A673 (cell line): ENCODE results near the gene CUL9.

Source experiments
- EZH2 ChIP-seq: fragments of 200-600 bp; sonication (generic); IDR thresholded peaks from 2 replicates; pipeline ENCODE4 v1.6.1; 2017; ENCODE audit warnings: borderline replicate concordance, low read depth, mild to moderate bottlenecking, mixed read lengths, antibody characterized with exemption, low read length; ENCODE audit not compliant: poor library complexity, severe bottlenecking
- TF ChIP-seq, protein P1 (sequence below): fragments of 300-800, 200-600 bp; sonication (generic); conservative IDR thresholded peaks from 2 replicates; pipeline ENCODE4 v1.5.1; 2017; ENCODE audit warnings: low read depth, mild to moderate bottlenecking, antibody characterized with exemption, low read length, moderate library complexity, mixed read lengths

DNA sequence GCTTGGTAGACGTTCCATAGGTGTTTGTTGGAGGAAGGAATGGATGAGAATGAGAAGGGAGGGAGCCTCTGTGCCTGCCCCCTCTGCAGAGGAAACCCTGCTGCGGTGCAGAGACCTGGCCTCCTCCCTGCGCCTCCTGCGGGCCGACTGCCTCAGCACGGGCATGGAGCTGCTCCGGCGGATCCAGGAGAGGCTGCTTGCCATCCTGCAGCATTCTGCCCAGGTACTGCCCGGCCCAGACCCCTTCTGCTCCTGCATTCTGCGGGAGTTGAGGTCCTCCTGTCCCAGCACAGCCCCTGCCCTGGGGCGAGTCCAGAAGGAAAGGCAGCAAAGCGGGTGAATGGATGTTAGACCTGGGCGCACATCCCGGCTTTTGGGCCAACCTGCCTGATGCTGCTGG, 41.2 kb downstream of the CUL9 start:
- TF ChIP-seq, protein P1, sequence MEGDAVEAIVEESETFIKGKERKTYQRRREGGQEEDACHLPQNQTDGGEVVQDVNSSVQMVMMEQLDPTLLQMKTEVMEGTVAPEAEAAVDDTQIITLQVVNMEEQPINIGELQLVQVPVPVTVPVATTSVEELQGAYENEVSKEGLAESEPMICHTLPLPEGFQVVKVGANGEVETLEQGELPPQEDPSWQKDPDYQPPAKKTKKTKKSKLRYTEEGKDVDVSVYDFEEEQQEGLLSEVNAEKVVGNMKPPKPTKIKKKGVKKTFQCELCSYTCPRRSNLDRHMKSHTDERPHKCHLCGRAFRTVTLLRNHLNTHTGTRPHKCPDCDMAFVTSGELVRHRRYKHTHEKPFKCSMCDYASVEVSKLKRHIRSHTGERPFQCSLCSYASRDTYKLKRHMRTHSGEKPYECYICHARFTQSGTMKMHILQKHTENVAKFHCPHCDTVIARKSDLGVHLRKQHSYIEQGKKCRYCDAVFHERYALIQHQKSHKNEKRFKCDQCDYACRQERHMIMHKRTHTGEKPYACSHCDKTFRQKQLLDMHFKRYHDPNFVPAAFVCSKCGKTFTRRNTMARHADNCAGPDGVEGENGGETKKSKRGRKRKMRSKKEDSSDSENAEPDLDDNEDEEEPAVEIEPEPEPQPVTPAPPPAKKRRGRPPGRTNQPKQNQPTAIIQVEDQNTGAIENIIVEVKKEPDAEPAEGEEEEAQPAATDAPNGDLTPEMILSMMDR: no peak
- no peak for TF ChIP-seq EZH2
